Progenitor cell of endocrine pancreas (in vitro differentiated cells): ENCODE results near the gene CCDC107. TPM values are rescaled to one million over a fixed set of nuclear protein-coding genes. Genes with fewer than 3 reads are reported as not detected.
"Not testable (repeated sequence)": the region's sequence is repeated elsewhere in the genome, so short reads cannot be mapped to it uniquely, and the experiment has no call there.

Experiments used
- DNase-seq: peaks from one replicate; pipeline ENCODE4 v3.0.0; 2021; ENCODE audit warnings: low spot score; ENCODE audit not compliant: unreplicated experiment
- H3K27ac Mint-ChIP-seq: 2 replicates; pipeline ENCODE4 v1.8.0; 2021; ENCODE audit warnings: mild to moderate bottlenecking, moderate library complexity, mixed read lengths
- H3K27me3 Mint-ChIP-seq: 2 replicates; pipeline ENCODE4 v1.8.0; 2021; ENCODE audit warnings: mixed read lengths
- H3K36me3 Mint-ChIP-seq: 2 replicates; pipeline ENCODE4 v1.8.0; 2022; ENCODE audit warnings: mixed read lengths; ENCODE audit not compliant: insufficient read depth
- H3K4me1 Mint-ChIP-seq: 2 replicates; pipeline ENCODE4 v1.8.0; 2021; ENCODE audit warnings: low read depth, mixed read lengths
- H3K4me3 Mint-ChIP-seq: 2 replicates; pipeline ENCODE4 v1.8.0; 2021; ENCODE audit warnings: low read depth, mild to moderate bottlenecking, moderate library complexity, mixed read lengths
- H3K9me3 Mint-ChIP-seq: 2 replicates; pipeline ENCODE4 v1.8.0; 2021; ENCODE audit warnings: low read depth, mixed read lengths
- CTCF ChIP-seq: fragments of 200-600 bp; sonication (generic); IDR thresholded peaks from one replicate; pipeline ENCODE4 v1.5.0; 2021; ENCODE audit warnings: antibody characterized with exemption, mild to moderate bottlenecking; ENCODE audit not compliant: unreplicated experiment
- total RNA-seq: library from RNA; stranded (reverse); gene quantifications from 2 replicates; pipeline ENCODE4 v1.2.1, GENCODE V29; 2021

CCDC107 gene
- total RNA-seq, 1 donor from 2014 or later: 18.8 TPM

- H3K4me3 Mint-ChIP-seq: no peak overlapping the region
- no peak for DNase-seq
- TF ChIP-seq CTCF: no peak
- H3K4me1 Mint-ChIP-seq: peaks cover 8% of the 10 kb centered on the region
- peaks cover 5% of the 10 kb centered on the region for H3K27me3 Mint-ChIP-seq
- H3K36me3 Mint-ChIP-seq: peaks cover 5% of the 10 kb centered on the region
- no peaks in the 10 kb centered on the region for H3K9me3 Mint-ChIP-seq
- H3K27ac Mint-ChIP-seq: no peak overlapping the region
Measured at GRCh38 chr9:35643046-35643445, 15.0 kb upstream of the CCDC107 start.

- Mint-ChIP-seq H3K27me3 (peaks cover 11% of the 10 kb centered on the region), H3K4me3 (peak overlapping the region; percentile 97), H3K27ac (peak overlapping the region; percentile 100)
- not testable (repeated sequence) for DNase-seq, H3K36me3 Mint-ChIP-seq, H3K4me1 Mint-ChIP-seq, H3K9me3 Mint-ChIP-seq
Measured at GRCh38 chr9:35645736-35646135, 12.4 kb upstream of the CCDC107 start.

GRCh38 chr9:35646153-35646532 is 11.9 kb upstream of the CCDC107 start:
- Mint-ChIP-seq H3K27me3 (peaks cover 11% of the 10 kb centered on the region), H3K27ac (peak overlapping the region; percentile 100), H3K36me3 (no peaks in the 10 kb centered on the region), H3K4me1 (peaks cover 10% of the 10 kb centered on the region), H3K4me3 (peak overlapping the region; percentile 97), H3K9me3 (no peaks in the 10 kb centered on the region)
- peak; percentile 60 for DNase-seq
- peak; percentile 29 for TF ChIP-seq CTCF

GRCh38 chr9:35646533-35647265 is 11.4 kb upstream of the CCDC107 start:
- peaks cover 14% of the 10 kb centered on the region for H3K4me1 Mint-ChIP-seq
- peak overlapping the region; percentile 97 for H3K4me3 Mint-ChIP-seq
- peak; percentile 94 for DNase-seq
- H3K36me3 Mint-ChIP-seq: no peaks in the 10 kb centered on the region
- peak; percentile 81 for TF ChIP-seq CTCF
- H3K27me3 Mint-ChIP-seq: peaks cover 11% of the 10 kb centered on the region
- H3K27ac Mint-ChIP-seq: peak overlapping the region; percentile 100
- no peaks in the 10 kb centered on the region for H3K9me3 Mint-ChIP-seq

- H3K4me3 Mint-ChIP-seq: no peak overlapping the region
- H3K4me1 Mint-ChIP-seq: peaks cover 17% of the 10 kb centered on the region
- no peaks in the 10 kb centered on the region for H3K36me3 Mint-ChIP-seq
- no peak overlapping the region for H3K27ac Mint-ChIP-seq
- H3K27me3 Mint-ChIP-seq: peaks cover 11% of the 10 kb centered on the region
- no peaks in the 10 kb centered on the region for H3K9me3 Mint-ChIP-seq
- no peak for TF ChIP-seq CTCF
- DNase-seq: no peak
Measured at GRCh38 chr9:35649431-35650340, 8.4 kb upstream of the CCDC107 start.
